Measurements from ENCODE around the gene CHD6. TPM values are rescaled to one million over a fixed set of nuclear protein-coding genes. Genes with fewer than 3 reads are reported as not detected.

Gene CHD6
- total RNA-seq, 6 donors from 2014 or later, result 25.4 to 62.9 (median 35.3) TPM

GRCh38 chr20:41387444-41387851 is 230.7 kb downstream of the CHD6 start:
- H3K27me3 ChIP-seq, result no peaks in the 10 kb centered on the region
- H3K4me3 ChIP-seq, result no peak overlapping the region
- H3K27ac ChIP-seq, result no peak overlapping the region
- peaks cover 0 to 3% (median 0%) of the 10 kb centered on the region in 4 donors for H3K4me1 ChIP-seq
- TF ChIP-seq POLR2A (IDR thresholded peaks at IDR 0.05), result no peak
- no peak for TF ChIP-seq CTCF (IDR thresholded peaks at IDR 0.05)
- no peak for TF ChIP-seq POLR2AphosphoS5 (IDR thresholded peaks at IDR 0.05)
- no peak for TF ChIP-seq EP300 (IDR thresholded peaks at IDR 0.05)
- ATAC-seq (ENCODE audit: low FRiP score in 2 of 2), result peak in 1 of 2 donors; percentile 20
- no peaks in the 10 kb centered on the region for H3K36me3 ChIP-seq
- no peaks in the 10 kb centered on the region for H3K9me3 ChIP-seq
- 48 to 59% methylated on average over 8 to 9 of the region's 9 CpGs for WGBS, 2 donors
- DNase-seq, result no peak

- Histone ChIP-seq H3K4me3 (no peak overlapping the region), H3K27ac (no peak overlapping the region), H3K27me3 (no peaks in the 10 kb centered on the region), H3K36me3 (no peaks in the 10 kb centered on the region), H3K4me1 (peaks cover 0 to 3% (median 0%) of the 10 kb centered on the region in 4 donors), H3K9me3 (no peaks in the 10 kb centered on the region)
- peak in 1 of 2 donors; percentile 79 for ATAC-seq (ENCODE audit: low FRiP score in 2 of 2)
- DNase-seq, result no peak
- TF ChIP-seq POLR2AphosphoS5 (IDR thresholded peaks at IDR 0.05) (no peak), EP300 (IDR thresholded peaks at IDR 0.05) (no peak), POLR2A (IDR thresholded peaks at IDR 0.05) (no peak), CTCF (IDR thresholded peaks at IDR 0.05) (no peak)
- 78 to 82% methylated on average over 13 to 14 of the region's 14 CpGs for WGBS, 2 donors
Measured at GRCh38 chr20:41386502-41387427, 231.4 kb downstream of the CHD6 start.

GRCh38 chr20:41382791-41383305 is 235.3 kb downstream of the CHD6 start:
- H3K27me3 ChIP-seq, result no peaks in the 10 kb centered on the region
- WGBS, 2 donors, result 70 to 76% methylated on average over 7 of the region's 7 CpGs
- no peak for TF ChIP-seq CTCF (IDR thresholded peaks at IDR 0.05)
- no peak for TF ChIP-seq POLR2AphosphoS5 (IDR thresholded peaks at IDR 0.05)
- TF ChIP-seq POLR2A (IDR thresholded peaks at IDR 0.05), result no peak
- TF ChIP-seq EP300 (IDR thresholded peaks at IDR 0.05), result no peak
- no peak overlapping the region for H3K27ac ChIP-seq
- no peaks in the 10 kb centered on the region for H3K36me3 ChIP-seq
- no peaks in the 10 kb centered on the region for H3K9me3 ChIP-seq
- ATAC-seq (ENCODE audit: low FRiP score in 2 of 2) (no peak), DNase-seq (no peak)
- H3K4me1 ChIP-seq, result peaks cover 0 to 3% (median 0%) of the 10 kb centered on the region in 4 donors
- no peak overlapping the region for H3K4me3 ChIP-seq

- H3K27ac ChIP-seq, result no peak overlapping the region
- ATAC-seq (ENCODE audit: low FRiP score in 2 of 2) (no peak), DNase-seq (no peak)
- no peak overlapping the region for H3K4me3 ChIP-seq
- H3K4me1 ChIP-seq, result no peaks in the 10 kb centered on the region
- no peaks in the 10 kb centered on the region for H3K9me3 ChIP-seq
- 63 to 70% methylated on average over 10 to 12 of the region's 12 CpGs for WGBS, 2 donors
- H3K27me3 ChIP-seq, result no peaks in the 10 kb centered on the region
- TF ChIP-seq POLR2A (IDR thresholded peaks at IDR 0.05) (no peak), CTCF (IDR thresholded peaks at IDR 0.05) (no peak), EP300 (IDR thresholded peaks at IDR 0.05) (no peak), POLR2AphosphoS5 (IDR thresholded peaks at IDR 0.05) (no peak)
- H3K36me3 ChIP-seq, result no peaks in the 10 kb centered on the region
Measured at GRCh38 chr20:41380551-41381193, 237.5 kb downstream of the CHD6 start.

Data from upper lobe of left lung (tissue), 6 donors.